ENCODE measurements around the gene ANKRD55.

GRCh38 chr5:56075361-56075760 lies 157.8 kb downstream of the ANKRD55 start:
- no peak for TF ChIP-seq CTCF (IDR thresholded peaks at IDR 0.05)
- TF ChIP-seq POLR2A (IDR thresholded peaks at IDR 0.05), result no peak

Measured in transverse colon (tissue), 3 donors.